Stimulated activated CD4-positive, alpha-beta T cell treated with anti-CD3 and anti-CD28 coated beads, TNF-alpha, amount 100 ng/mL, for 48 hours (primary cell): ENCODE data around the gene MAPK10.
"Not testable (repeated sequence)": the region's sequence is repeated elsewhere in the genome, so short reads cannot be mapped to it uniquely, and the experiment has no call there.

Experiments used
- DNase-seq, 3 donors: peaks; one replicate each; pipeline ENCODE4 v3.0.0-alpha.2; 2020; ENCODE audit warnings: low read depth in 3 of 3

The MAPK10 gene

GRCh38 chr4:85968945-85969819 lies 390.7 kb downstream of the MAPK10 start:
- no peak for DNase-seq

- DNase-seq, result no peak
These were observed 392.0 kb downstream of the MAPK10 start for GRCh38 chr4:85967872-85968271.

- no peak for DNase-seq
These were observed 393.5 kb downstream of the MAPK10 start for GRCh38 chr4:85966373-85966772.

- no peak for DNase-seq
These were observed 394.3 kb downstream of the MAPK10 start for GRCh38 chr4:85965529-85965928.

GRCh38 chr4:85965017-85965416 lies 394.8 kb downstream of the MAPK10 start:
- not testable (repeated sequence) for DNase-seq

GRCh38 chr4:85964298-85964697 lies 395.6 kb downstream of the MAPK10 start:
- no peak for DNase-seq

- no peak for DNase-seq
These were observed 396.6 kb downstream of the MAPK10 start for GRCh38 chr4:85963231-85963630.

- no peak for DNase-seq
These were observed 398.0 kb downstream of the MAPK10 start for GRCh38 chr4:85961887-85962286.

GRCh38 chr4:85956293-85956945 lies 403.4 kb downstream of the MAPK10 start:
- no peak for DNase-seq

- no peak for DNase-seq
These were observed 404.1 kb downstream of the MAPK10 start for GRCh38 chr4:85955620-85956292.

GRCh38 chr4:85953651-85954018 lies 406.2 kb downstream of the MAPK10 start:
- no peak for DNase-seq

- DNase-seq, result no peak
These were observed 406.7 kb downstream of the MAPK10 start for GRCh38 chr4:85952972-85953650.

- no peak for DNase-seq
These were observed 407.3 kb downstream of the MAPK10 start for GRCh38 chr4:85952528-85952927.

GRCh38 chr4:85951099-85951498 lies 408.8 kb downstream of the MAPK10 start:
- no peak for DNase-seq

GRCh38 chr4:85946821-85947220 lies 413.0 kb downstream of the MAPK10 start:
- DNase-seq, result no peak

- DNase-seq, result no peak
These were observed 417.7 kb downstream of the MAPK10 start for GRCh38 chr4:85942107-85942506.

GRCh38 chr4:85940151-85940550 lies 419.7 kb downstream of the MAPK10 start:
- no peak for DNase-seq
